Nephron (organoid): ENCODE results near the gene OBSL1.

ENCODE experiments used
- H3K27ac Mint-ChIP-seq, 3 experiments: 2 replicates each; pipeline ENCODE4 v1.8.0; 2020; ENCODE audit warnings: mixed read lengths in 3 of 3, mild to moderate bottlenecking in 2 of 3, moderate library complexity in 1 of 3
- H3K27me3 Mint-ChIP-seq: 2 replicates; pipeline ENCODE4 v1.8.0; 2021; ENCODE audit warnings: low read depth, mild to moderate bottlenecking, moderate library complexity, mixed read lengths
- H3K36me3 Mint-ChIP-seq: 2 replicates; pipeline ENCODE4 v1.8.0; 2020; ENCODE audit warnings: low read depth, mixed read lengths
- H3K4me1 Mint-ChIP-seq: 2 replicates; pipeline ENCODE4 v1.8.0; 2020; ENCODE audit warnings: mixed read lengths
- H3K4me3 Mint-ChIP-seq, 3 experiments: 2 replicates each; pipeline ENCODE4 v1.8.0; 2020; ENCODE audit warnings: mild to moderate bottlenecking in 3 of 3, mixed read lengths in 3 of 3, moderate library complexity in 2 of 3
- H3K9me3 Mint-ChIP-seq: 2 replicates; pipeline ENCODE4 v1.8.0; 2020; ENCODE audit warnings: mixed read lengths
- CTCF ChIP-seq, 3 experiments: fragments of 200-600 bp; sonication (generic); IDR thresholded peaks; one replicate each; pipeline ENCODE4 v1.5.0; 2021; ENCODE audit warnings: antibody characterized with exemption in 3 of 3; ENCODE audit not compliant: unreplicated experiment in 3 of 3

Gene OBSL1

GRCh38 chr2:219615894-219616293 lies 44.6 kb upstream of the OBSL1 start:
- peaks cover 20% of the 10 kb centered on the region for H3K36me3 Mint-ChIP-seq
- H3K9me3 Mint-ChIP-seq = no peaks in the 10 kb centered on the region
- H3K4me1 Mint-ChIP-seq = peaks cover 17% of the 10 kb centered on the region
- H3K27me3 Mint-ChIP-seq = peaks cover 4% of the 10 kb centered on the region
- no peak for TF ChIP-seq CTCF (IDR thresholded peaks at IDR 0.05; ENCODE audit: unreplicated experiment in 3 of 3)
- H3K27ac Mint-ChIP-seq = no peak overlapping the region
- H3K4me3 Mint-ChIP-seq = no peak overlapping the region

- TF ChIP-seq CTCF (IDR thresholded peaks at IDR 0.05; ENCODE audit: unreplicated experiment in 3 of 3) = no peak
- H3K27ac Mint-ChIP-seq = no peak overlapping the region
- peaks cover 23% of the 10 kb centered on the region for H3K36me3 Mint-ChIP-seq
- no peaks in the 10 kb centered on the region for H3K9me3 Mint-ChIP-seq
- no peaks in the 10 kb centered on the region for H3K27me3 Mint-ChIP-seq
- no peak overlapping the region for H3K4me3 Mint-ChIP-seq
- H3K4me1 Mint-ChIP-seq = peaks cover 15% of the 10 kb centered on the region
These were observed 43.7 kb upstream of the OBSL1 start for GRCh38 chr2:219615036-219615435.

GRCh38 chr2:219614076-219614860 lies 42.9 kb upstream of the OBSL1 start:
- H3K36me3 Mint-ChIP-seq = peaks cover 29% of the 10 kb centered on the region

GRCh38 chr2:219613461-219614070 lies 42.2 kb upstream of the OBSL1 start:
- H3K4me1 Mint-ChIP-seq = peaks cover 24% of the 10 kb centered on the region
- H3K9me3 Mint-ChIP-seq = no peaks in the 10 kb centered on the region
- no peaks in the 10 kb centered on the region for H3K27me3 Mint-ChIP-seq
- no peak for TF ChIP-seq CTCF (IDR thresholded peaks at IDR 0.05; ENCODE audit: unreplicated experiment in 3 of 3)
- H3K4me3 Mint-ChIP-seq = no peak overlapping the region
- H3K27ac Mint-ChIP-seq = no peak overlapping the region
- H3K36me3 Mint-ChIP-seq = peaks cover 31% of the 10 kb centered on the region

More at GRCh38 chr2:219614076-219614860, 42.9 kb upstream of the OBSL1 start:
- Mint-ChIP-seq H3K4me3 (no peak overlapping the region), H3K9me3 (no peaks in the 10 kb centered on the region), H3K27ac (no peak overlapping the region), H3K27me3 (no peaks in the 10 kb centered on the region), H3K4me1 (peaks cover 22% of the 10 kb centered on the region)
- TF ChIP-seq CTCF (IDR thresholded peaks at IDR 0.05; ENCODE audit: unreplicated experiment in 3 of 3) = no peak

- peaks cover 24% of the 10 kb centered on the region for H3K4me1 Mint-ChIP-seq
- H3K36me3 Mint-ChIP-seq = peaks cover 31% of the 10 kb centered on the region
- no peaks in the 10 kb centered on the region for H3K27me3 Mint-ChIP-seq
- H3K27ac Mint-ChIP-seq = no peak overlapping the region
- no peak for TF ChIP-seq CTCF (IDR thresholded peaks at IDR 0.05; ENCODE audit: unreplicated experiment in 3 of 3)
- H3K9me3 Mint-ChIP-seq = no peaks in the 10 kb centered on the region
- no peak overlapping the region for H3K4me3 Mint-ChIP-seq
These were observed 41.4 kb upstream of the OBSL1 start for GRCh38 chr2:219612577-219613286.
